ENCODE results near the gene RIPK4.

DNA sequence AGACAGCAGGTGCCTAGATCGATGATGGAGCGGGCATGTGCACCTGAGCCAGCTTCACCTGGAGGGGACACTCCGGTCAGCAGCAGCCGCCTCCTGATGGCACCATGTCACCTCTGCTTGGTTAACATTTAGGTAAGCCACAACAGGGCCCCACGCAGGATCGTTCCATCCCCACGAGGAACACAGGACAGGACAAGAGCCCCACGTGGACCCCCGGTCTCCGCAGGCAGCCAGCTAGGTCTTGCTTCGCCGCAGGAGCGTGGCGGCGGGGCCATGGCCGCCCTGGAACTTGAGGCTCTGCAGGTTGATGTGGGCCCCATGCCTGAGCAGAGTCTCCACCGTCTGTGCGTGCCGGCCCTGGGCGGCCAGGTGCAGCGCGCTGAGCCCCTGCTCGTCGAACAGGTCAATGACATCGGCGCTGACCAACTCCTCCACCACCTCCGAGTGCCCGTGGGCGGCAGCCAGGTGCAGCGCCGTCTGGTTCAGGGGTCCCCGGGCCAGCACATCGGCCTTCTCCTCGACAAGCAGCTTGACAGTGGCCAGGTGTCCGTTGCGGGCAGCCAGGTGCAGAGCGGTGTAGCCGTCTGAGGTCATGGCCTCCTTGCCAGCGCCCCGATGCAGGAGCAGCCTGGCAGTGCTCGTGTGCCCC, 26.1 kb downstream of the RIPK4 start:
- no peak for TF ChIP-seq EZH2 (IDR thresholded peaks at IDR 0.05; ENCODE audit: insufficient read depth, poor library complexity, severe bottlenecking)
- no peak for TF ChIP-seq EZH2phosphoT487 (IDR thresholded peaks at IDR 0.05; ENCODE audit: insufficient read depth, low read depth)
